HG03469 (cell line): Measurements from ENCODE around the gene TMEM60.
"Not testable (repeated sequence)": the region's sequence is repeated elsewhere in the genome, so short reads cannot be mapped to it uniquely, and the experiment has no call there.

Source experiments
- ATAC-seq: cut with Tn5 transposase; IDR thresholded peaks from one replicate; pipeline ENCODE4 v1.9.1; 2021; ENCODE audit warnings: mild to moderate bottlenecking, moderate library complexity, moderate number of reproducible peaks; ENCODE audit not compliant: unreplicated experiment

Gene TMEM60

DNA sequence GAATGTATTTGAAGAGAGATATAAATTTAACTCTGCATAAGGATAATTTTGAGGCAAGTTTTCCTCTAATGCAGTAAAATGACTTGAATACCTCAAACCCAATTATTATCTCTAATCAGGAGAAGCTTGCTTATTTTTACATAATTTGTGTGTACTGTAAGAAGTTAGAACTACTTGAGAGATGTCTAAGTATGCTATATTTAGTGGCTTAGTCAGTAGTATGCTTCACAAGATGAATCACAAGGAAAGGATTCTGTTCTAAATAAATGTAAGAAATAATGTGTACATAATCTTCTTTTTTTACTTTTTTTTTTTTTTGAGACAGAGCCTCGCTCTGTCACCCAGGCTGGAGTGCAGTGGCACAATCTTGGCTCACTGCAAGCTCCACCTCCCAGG, 14.1 kb upstream of the TMEM60 start:
- no peak for ATAC-seq

DNA sequence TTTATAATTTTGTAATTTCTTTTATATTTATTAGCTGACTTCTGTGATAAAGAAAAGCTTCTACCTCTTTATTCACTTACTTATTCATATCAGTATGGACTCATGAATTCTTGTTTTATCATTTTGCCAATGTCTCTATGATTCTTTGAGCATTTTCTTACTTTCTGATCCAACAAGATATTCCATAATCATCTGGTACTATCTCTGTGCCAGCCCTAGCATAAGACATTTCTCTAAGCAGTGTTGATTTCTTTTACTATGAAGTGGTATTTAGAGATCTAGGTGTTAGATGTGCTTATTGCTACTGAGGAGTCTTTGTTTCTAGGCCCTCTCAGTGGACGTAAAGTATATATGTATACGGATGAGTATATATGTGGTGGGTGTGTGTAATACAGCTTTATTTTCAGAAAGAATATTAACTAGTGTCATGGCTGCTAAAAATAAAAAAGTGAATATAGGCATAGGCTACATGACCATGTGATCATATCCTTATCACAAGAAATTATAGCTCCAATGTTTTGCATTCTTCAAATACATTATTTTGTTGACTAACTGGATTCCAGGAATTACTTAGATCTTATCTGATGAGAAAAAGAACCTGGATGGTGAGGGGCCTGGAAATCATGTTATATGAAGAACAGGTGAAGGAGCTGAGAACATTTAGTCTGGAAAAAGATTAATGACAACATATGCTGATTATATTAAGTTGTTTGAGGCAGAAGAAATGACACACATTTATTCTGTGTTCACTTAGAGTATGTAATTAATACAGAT, 13.5 kb upstream of the TMEM60 start:
- ATAC-seq: no peak

DNA sequence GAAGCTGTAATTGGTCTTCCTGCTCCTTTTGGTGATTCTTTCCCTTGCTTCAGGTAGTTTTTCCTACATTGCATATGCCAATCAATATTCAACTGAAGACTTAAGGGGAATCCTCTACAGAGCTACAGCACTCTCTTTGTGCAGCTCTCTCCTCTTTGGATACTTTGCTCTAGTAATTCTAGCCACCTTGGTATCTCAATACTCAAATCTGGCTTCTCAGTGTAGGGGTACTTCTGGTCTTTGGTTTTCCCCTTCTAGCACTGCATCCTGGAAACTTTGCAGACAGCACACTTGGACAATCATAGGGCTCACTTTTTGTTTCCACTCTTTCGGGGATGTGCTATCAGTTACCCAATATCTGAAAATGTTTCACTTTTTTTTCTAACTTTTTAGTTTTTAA, 10.3 kb upstream of the TMEM60 start:
- no peak for ATAC-seq

DNA sequence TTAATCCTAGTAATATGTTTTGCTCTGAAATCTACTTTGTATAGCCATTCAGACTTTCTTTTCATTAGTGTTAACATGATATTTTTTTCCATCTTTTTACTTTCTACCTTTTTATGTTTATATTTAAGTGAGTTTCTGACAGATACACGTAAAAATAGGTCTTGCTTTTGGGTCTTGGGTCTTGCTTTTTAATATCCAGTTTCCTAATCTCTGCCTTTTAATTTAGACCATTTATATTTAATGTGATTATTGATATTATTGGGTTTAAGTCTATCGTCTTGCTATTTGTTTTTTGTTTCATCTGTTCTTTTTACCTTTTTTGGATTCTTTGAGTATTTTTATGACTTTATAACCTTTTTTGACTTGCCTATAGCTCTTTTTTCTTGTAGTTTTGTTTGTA, 8.2 kb upstream of the TMEM60 start:
- no peak for ATAC-seq

GRCh38 chr7:77802557-77803405, 4.5 kb upstream of the TMEM60 start:
- no peak for ATAC-seq

DNA sequence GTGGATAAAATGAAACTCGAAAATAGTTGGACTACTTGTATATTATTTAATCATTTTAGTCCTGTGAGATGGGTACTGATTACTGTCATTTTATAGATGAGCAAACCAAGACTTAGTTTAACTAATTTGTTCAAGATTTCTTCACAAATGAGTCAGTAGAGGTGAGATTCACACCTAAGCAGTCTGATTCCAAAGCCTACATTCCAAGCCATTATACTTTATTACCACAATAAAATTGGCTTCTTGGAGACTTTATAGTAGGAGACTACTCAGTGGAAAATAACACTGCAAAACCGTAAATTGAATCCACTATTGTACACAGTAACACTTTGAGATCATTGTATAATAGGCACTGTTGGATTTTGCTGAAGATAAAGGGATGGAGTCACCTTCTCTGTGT, 2.5 kb upstream of the TMEM60 start:
- no peak for ATAC-seq

- peak; percentile 22 for ATAC-seq
Observed at GRCh38 chr7:77800158-77800557, 1.9 kb upstream of the TMEM60 start.

- ATAC-seq: peak; percentile 0
Observed at GRCh38 chr7:77799078-77799964, 1.1 kb upstream of the TMEM60 start.

DNA sequence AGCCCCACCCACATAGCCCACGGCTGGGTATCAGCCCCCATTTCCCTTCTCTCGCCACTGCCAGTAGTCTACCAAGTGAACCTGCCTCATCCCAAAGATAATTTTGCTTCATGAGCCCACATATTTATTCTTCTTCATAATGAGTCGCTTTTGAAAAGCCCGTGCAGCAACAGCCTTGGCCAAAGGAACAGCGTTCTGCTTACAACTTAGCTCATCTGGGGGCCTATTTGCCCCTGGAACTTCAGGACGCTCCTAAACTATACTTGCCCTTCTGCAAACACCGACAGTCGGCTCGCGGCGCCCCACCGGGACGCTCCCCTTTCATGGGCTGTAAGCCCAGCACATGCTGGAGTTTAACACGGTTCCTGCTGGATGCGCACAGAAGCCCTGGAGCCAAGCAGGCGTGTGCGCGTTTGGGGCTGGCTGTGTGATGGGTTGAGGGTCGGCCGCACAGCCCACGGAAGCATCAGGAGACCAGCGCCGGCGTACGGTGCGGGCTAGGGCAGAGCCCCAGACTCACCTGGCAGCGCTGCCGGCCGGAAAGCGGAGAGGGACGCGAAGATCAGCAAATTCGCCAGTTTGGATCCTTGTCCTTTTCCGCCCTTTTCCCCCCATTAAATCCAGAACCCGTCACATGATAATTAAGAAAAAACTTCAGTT, 370 bp downstream of the TMEM60 start:
- ATAC-seq: peak; percentile 3

DNA sequence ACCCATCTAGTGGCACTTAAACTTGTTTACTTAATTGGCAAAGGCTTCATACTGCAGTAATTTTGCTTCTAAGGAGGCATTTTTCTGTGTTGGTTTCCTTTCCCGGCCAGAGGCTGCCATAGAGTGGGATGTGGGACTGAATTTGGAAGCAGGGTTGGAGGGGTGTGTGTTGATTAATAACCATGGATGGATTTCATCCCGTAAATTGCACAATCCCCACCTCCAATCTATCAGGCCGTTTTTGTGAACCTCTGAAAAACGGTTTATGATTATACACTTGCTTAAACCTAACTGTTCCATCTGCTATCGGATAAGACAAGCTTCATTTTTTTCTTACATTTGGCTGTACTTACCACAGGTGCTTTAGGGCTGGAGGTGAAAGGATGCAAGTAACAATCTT, 1.3 kb downstream of the TMEM60 start:
- no peak for ATAC-seq

GRCh38 chr7:77796109-77796508, 2.1 kb downstream of the TMEM60 start:
- ATAC-seq: no peak

DNA sequence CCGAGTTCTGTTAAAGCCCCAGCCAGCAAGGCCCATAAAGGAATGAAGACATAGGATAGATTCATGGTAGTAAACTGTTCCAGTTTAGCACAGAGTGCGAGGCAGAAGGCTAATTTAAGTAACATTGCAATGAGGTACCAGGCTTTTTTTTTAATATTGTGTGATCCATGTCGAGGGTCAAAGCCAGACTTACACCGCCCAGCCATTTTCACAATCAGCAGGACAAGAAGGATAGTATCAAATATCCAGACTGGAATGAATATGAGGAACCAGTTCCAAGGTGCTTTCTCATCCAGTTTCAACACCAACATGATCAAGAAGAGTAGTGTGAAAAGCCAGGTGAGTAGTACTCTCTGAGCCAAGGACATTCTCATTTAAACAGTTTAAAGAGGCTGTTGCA, 4.2 kb downstream of the TMEM60 start:
- no peak for ATAC-seq

GRCh38 chr7:77791956-77792355, 6.3 kb downstream of the TMEM60 start:
- ATAC-seq: no peak

DNA sequence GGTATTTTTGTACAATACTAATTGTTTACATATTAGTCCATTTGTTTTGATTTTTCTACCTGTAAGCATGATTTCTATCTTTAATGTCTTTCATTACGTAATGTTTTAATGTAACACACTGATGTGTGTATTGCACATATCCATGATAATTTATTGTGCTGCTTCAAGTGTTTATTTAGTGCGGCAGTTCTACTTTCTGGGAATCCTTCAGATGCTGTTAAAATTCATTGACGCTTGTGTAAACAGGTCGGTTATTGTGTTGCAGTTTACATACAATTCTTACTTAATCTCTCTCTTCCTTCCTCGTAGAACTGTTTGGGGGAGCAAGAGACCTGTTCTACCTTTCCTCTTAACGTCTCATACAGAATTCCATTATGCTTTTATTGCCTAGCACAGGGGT, 6.9 kb downstream of the TMEM60 start:
- no peak for ATAC-seq

DNA sequence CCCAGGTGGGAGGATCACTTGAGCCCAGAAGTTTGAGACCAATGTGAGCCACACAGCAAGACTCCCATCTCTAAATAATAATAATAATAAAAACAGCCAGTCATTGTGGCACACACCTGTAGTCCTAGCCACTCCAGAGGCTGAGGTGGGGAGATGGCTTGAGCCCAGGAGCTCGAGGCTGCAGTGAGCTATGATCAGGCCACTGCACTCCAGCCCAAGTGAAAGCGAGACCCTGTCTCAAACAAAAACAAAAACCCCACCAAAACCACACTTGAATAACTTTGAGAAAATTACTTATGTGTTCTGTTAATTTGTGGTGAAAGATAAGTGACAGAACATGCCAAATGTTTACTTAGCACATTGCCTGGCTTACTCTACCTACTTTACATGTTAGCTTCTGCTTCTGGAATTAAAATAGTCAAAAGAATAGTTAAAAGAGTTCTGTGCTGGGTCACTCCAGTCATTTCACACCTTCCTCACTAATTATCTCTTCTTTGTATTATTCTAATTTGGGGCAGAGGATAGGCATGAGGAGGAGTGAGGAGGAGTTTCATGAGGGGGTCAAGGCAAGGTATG, 9.8 kb downstream of the TMEM60 start:
- ATAC-seq: no peak

GRCh38 chr7:77786741-77787140, 11.5 kb downstream of the TMEM60 start:
- ATAC-seq: no peak

GRCh38 chr7:77786018-77786417, 12.2 kb downstream of the TMEM60 start:
- ATAC-seq: no peak

DNA sequence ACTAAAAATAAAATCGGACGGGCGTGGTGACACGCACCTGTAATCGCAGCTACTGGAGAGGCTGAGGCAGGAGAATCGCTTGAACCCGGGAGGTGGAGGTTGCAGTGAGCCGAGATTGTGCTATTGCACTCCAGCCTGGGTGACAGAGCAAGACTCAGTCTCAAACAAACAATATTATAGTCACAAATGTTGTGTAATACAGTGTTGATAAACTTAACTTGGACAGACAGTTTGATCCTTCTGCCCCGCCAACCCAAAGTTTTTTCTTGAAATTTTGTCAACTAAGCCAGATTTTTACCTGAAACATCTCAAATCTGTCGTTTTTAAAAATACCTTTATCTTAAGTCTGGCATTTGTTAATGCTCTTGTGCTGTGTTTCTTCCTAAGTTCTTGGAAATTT, 13.8 kb downstream of the TMEM60 start:
- ATAC-seq: not testable (repeated sequence)

DNA sequence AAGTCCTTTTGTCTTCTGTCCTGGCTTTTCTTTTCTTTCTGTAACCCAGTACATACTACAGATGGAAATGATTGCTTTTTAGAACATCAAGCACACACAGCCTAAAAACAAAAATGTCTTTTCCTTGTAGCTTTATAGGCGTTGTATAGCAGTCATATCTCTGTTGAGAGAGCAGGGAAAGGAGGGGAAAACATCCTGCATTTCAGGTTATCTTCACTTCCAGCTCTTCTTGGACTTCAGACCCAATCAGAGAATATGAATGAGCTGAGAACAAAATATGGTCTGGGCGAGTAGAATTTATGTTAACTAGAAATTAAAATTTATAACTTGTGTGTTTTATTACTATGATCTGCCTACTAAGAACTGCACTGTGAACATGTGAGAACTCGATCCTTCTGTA, 14.7 kb downstream of the TMEM60 start:
- ATAC-seq: no peak

- ATAC-seq: no peak
Observed at GRCh38 chr7:77783111-77783510, 15.1 kb downstream of the TMEM60 start.
